HG03066 (cell line): ENCODE results near the gene BRD1.
A peak's percentile ranks its signal among the peaks of the same experiment; 100 is the strongest.
"Not testable (repeated sequence)": the region's sequence is repeated elsewhere in the genome, so short reads cannot be mapped to it uniquely, and the experiment has no call there.

ENCODE experiments used
- ATAC-seq: cut with Tn5 transposase; IDR thresholded peaks from one replicate; pipeline ENCODE4 v1.9.1; 2021; ENCODE audit warnings: low read depth; ENCODE audit not compliant: unreplicated experiment

The BRD1 gene

GRCh38 chr22:49853981-49854831 is 26.5 kb upstream of the BRD1 start:
- peak; percentile 26 for ATAC-seq

GRCh38 chr22:49852898-49853894 is 25.5 kb upstream of the BRD1 start, which contains the start of gene ZBED4:
Gene ZBED4, plus strand, starts transcription at chr22:49853844. Its CDS starts 29,819 bp downstream, at chr22:49883663.
- ATAC-seq = peak; percentile 69

- ATAC-seq = not testable (repeated sequence)
These were observed 24.9 kb upstream of the BRD1 start for GRCh38 chr22:49852568-49852897.

GRCh38 chr22:49850959-49851802 is 23.5 kb upstream of the BRD1 start:
- no peak for ATAC-seq

DNA sequence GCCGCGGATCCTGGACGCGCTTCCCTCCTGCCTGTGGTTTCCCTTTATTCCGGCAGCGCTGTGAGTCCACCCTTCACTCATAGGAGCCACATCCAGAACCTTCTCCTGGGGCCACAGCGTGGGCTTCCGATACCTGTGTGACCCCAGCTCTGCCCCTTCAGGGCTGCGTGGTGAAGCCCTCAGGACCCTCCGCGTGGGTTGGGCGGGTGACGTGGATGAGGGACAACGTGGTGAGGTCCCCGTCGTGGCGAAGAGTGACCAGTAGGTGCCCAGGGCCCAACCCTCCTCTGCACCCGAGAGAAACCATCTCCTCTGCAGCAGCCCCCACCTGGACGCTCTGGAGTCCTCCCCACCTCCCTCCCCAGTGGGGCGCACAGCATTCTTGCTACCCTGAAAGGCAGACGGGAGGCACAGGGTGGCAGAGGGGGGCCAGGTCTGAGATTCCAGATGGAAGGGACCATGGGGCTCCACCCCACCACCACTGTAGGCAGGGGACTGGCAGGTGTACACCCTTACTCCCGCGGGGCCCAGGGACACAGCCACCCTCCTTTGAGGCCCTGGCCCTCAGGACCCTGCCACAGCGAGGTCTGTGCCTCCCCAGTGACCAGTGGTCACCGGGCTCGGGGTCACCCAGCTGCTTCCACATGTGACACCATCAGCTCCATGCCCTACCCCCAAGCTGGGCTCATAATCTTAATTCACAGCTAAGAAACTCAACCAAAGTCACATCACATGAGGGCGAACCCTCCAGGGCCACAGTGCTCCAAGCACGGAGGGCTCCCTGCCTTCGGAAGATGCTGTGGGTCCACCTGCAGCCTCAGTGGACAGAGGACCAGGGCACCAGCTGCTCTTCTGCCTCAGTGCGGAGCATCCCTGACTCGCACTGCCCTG is 22.6 kb upstream of the BRD1 start:
- ATAC-seq = no peak

DNA sequence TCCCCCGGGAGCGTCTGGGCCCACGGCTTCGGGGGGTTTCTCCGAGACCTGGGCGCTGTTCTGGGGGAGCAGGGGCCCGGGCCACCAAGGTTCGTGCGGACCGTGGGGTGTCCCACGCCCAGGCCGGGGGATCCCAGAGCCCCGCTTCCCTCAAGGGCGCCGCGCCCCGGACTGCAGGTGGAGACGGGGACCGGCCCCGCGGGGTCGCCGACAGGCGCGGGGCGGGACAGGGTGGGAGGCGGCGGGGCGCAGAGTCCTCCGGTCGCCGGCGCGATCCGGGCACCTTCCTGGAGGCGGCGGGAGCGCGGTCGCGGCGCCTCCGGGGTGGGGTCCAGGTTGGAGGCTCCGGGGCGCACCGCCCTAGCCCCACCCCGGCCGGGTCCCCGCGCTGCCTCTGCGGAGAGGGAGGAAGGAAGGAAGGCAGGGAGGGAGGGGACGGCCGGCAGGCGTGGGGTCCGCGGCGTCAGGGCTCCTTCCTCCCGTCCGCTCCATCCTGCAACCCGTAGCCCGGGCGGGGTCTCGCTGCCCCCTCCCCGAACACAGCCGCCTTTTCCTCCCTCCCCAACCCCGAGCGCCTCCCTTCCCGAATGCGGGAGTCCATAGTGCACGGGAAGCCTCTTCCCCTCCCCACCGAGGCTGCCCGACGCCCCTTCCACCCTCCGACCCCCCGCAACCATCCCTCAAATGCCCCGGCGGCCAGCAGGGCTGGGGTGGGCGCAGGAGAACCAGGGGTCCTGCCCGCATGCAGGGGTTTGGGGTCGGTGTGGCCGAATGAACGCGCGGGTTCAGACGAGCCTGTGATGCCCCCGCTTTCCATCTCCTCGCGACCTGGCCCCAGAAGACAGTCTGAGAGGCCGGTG is 21.7 kb upstream of the BRD1 start:
- no peak for ATAC-seq

DNA sequence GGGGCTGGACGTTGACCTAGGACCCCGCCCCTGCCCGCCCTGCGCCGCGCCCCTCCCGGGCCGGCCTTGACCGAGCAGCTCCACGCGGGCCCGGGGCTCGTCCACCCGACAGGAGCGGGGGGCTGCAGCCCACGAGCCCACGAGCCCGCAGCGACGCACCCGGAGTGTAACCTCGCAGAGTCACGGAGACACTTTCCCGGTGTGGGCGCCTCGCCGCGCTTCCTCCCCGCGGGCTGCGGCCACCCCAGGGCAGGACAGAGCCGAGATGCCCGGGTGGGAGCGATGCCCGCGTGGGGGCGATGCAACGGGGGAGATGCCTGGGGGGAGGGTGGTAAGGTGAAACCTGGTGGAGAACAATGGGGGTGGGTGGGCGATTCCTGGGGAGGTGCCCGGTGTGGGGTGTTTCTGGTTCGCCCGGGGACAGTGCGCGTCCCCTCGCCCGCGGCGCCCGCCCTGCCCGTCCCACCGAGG is 21.1 kb upstream of the BRD1 start:
- no peak for ATAC-seq

GRCh38 chr22:49847751-49848689 is 20.3 kb upstream of the BRD1 start:
- ATAC-seq = no peak

DNA sequence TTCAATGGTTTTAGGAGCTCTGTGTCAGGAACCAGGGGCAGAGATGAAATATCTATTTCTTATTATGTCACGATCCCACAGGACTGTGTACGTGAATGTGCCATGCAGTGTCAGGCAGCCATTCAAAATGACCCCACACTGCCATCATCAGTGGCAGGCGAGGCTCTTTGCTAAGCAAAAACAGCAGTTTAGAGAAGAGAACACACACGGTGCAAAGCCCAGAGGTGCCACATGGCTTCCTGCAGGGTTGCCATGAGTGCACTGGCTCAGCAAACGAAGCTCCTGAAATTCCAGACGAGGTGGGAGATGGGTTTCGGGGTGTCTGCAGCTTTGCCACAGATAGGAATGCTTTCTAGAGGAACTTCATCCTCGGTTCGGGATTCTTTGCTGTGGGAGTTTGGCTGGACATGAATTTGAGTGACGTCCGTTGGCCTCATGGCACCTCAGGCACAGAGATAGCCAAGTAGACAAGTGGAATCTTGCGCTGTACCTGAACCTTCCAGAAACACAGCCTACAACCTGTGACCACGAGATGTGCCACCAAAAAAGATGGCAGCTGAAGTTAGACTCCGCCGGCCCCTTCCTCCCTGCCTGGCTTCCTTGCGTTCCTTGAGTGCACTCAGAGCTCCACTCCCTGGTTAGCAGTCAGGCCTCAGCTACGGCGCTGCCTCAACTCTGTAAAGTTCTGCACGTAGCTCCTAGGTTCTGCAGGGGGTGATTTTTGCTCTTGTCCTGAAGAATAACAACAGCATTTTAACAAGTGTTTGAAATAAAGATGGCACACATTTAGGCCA is 18.2 kb upstream of the BRD1 start:
- no peak for ATAC-seq

DNA sequence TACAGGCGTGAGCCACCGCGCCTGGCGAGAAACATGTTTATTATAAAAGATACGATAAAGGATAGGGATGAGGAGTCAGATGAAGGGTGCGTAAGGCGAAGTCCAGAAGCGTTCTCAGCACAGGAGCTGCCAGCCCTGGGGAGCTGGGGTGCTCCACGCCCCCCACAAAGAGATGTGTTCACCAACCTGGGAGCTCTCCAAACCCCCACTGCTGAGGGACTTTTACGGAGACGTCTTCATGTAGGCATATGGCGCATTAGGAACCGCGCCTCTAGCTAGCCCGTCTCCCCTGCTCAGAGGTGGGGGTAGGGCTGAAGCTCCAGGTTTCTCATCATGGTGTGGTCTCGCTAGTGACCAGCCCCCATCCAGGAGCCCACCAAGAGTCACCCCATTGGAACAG is 17.6 kb upstream of the BRD1 start:
- ATAC-seq = no peak

- no peak for ATAC-seq
These were observed 11.4 kb upstream of the BRD1 start for GRCh38 chr22:49838771-49839717.

- ATAC-seq = no peak
These were observed 5.8 kb upstream of the BRD1 start for GRCh38 chr22:49833340-49834007.

GRCh38 chr22:49829044-49829853 is 1.6 kb upstream of the BRD1 start:
- ATAC-seq = no peak

GRCh38 chr22:49828599-49828965 is 909 bp upstream of the BRD1 start:
- no peak for ATAC-seq
